H1 (cell line): ENCODE measurements around the gene UBL5. TPM values are rescaled to one million over a fixed set of nuclear protein-coding genes. Genes with fewer than 3 reads are reported as not detected.

Source experiments
- CBX5 ChIP-seq: fragments of 300-800, 300-1000 bp; sonication (generic); IDR thresholded peaks from 2 replicates; pipeline ENCODE4 v1.7.1; 2016; ENCODE audit warnings: antibody characterized with exemption, low read length, low read depth
- CHD7 ChIP-seq: fragments of 300-600 bp; sonication (generic); IDR thresholded peaks from 2 replicates; pipeline ENCODE4 v1.7.1; 2012; ENCODE audit warnings: low read length, moderate library complexity, mild to moderate bottlenecking, inconsistent platforms; ENCODE audit not compliant: insufficient replicate concordance
- KDM4A ChIP-seq: IDR thresholded peaks from one replicate; pipeline ENCODE4 v1.7.1; 2012; ENCODE audit warnings: low read depth, mild to moderate bottlenecking, moderate library complexity, low read length, inconsistent platforms; ENCODE audit not compliant: severe bottlenecking
- polyA plus RNA-seq, 7 experiments: library from polyadenylated mRNA; depleted of rRNA in 3 of 7; stranded (reverse) in 5 of 7; unstranded in 2 of 7; fragments of >200 nt in 5 of 7; fragments of 200-250 nt in 2 of 7; gene quantifications; 1 replicate in 5 of 7; 2 replicates in 1 of 7; 4 replicates in 1 of 7; pipeline versions ENCODE4 v1.2.1 to v1.2.3, GENCODE V29; 2011 to 2013; ENCODE audit warnings: missing spikeins in 2 of 7, mixed read lengths in 2 of 7
- total RNA-seq: library from RNA; stranded (reverse); fragmentation: NEBNext Ultra II Directional; extraction: Animal tissue kit (Norgen Biotek cat#: 25700); gene quantifications from 2 replicates; pipeline ENCODE4 v1.2.1, GENCODE V29; 2021

Gene UBL5
- total and polyA plus RNA-seq, 2 of the 8 experiments (the other 6 are each of a cell fraction or from before 2014, with no cell fraction given), result 416 to 1,209 TPM

DNA sequence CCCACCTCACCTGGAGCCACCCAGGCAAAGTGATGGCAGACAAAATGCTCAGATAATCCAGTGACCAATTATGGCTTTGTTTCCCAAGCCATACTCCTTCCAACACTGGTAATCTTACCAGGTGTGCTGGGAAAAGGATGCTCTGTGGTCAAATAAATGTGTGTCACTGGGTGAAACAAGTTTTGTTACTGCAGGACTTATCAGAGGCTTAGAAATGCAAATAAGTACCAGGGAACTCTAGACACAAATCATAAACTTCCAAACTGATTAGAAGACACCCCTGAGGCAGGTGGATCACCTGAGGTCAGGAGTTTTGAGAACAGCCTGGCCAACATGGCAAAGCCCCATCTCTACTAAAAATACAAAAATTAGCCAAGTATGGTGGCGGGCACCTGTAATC lies 33.8 kb downstream of the UBL5 start (continued):
- TF ChIP-seq CHD7 (no peak), CBX5 (no peak), KDM4A (no peak)
